Stomach (tissue), 9 donors: Measurements from ENCODE around the gene ASB16. TPM values are rescaled to one million over a fixed set of nuclear protein-coding genes. Genes with fewer than 3 reads are reported as not detected.

Source experiments
- DNase-seq, 2 donors: peaks; one replicate each; pipeline versions ENCODE4 v3.0.0 to v3.0.0-alpha.2; 2013 to 2019
- H3K27ac ChIP-seq, 5 donors: fragments of 200-600 bp in 4 of 5; sonication (generic) in 4 of 5; one replicate each; pipeline ENCODE4 v1.5.1; 2013 to 2019; ENCODE audit warnings: mild to moderate bottlenecking in 1 of 5, moderate library complexity in 1 of 5
- H3K27me3 ChIP-seq, 3 donors: fragments of 200-600 bp; sonication (generic); one replicate each; pipeline ENCODE4 v1.5.1; 2017 to 2019; ENCODE audit warnings: mixed run types in 1 of 3
- H3K36me3 ChIP-seq, 4 donors: fragments of 200-600 bp; sonication (generic); 1 replicate in 3 of 4; 2 replicates in 1 of 4; pipeline ENCODE4 v1.5.1; 2016 to 2019
- H3K4me1 ChIP-seq, 4 donors: fragments of 200-600 bp; sonication (generic); one replicate each; pipeline ENCODE4 v1.5.1; 2016 to 2019
- H3K4me3 ChIP-seq, 4 donors: fragments of 200-600 bp; sonication (generic) in 3 of 4; one replicate each; pipeline ENCODE4 v1.5.1; 2016 to 2019; ENCODE audit warnings: mild to moderate bottlenecking in 1 of 4
- H3K9me3 ChIP-seq, 4 donors: fragments of 200-600 bp; sonication (generic); one replicate each; pipeline ENCODE4 v1.5.1; 2016 to 2019
- CTCF ChIP-seq, 7 experiments: fragments of 450-650 bp in 4 of 7; fragments of 200-600 bp in 3 of 7; sonication (generic) in 3 of 7; IDR thresholded peaks; one replicate each; pipeline ENCODE4 v1.5.1; 2016 to 2019; ENCODE audit warnings: antibody characterized with exemption in 7 of 7, control low read depth in 2 of 7, mild to moderate bottlenecking in 1 of 7
- EP300 ChIP-seq: sonication (generic); formaldehyde crosslinking; IDR thresholded peaks from one replicate; pipeline ENCODE4 v1.6.1; 2017; ENCODE audit warnings: antibody characterized with exemption
- POLR2A ChIP-seq, 4 donors: fragments of 450-650 bp; IDR thresholded peaks; one replicate each; pipeline ENCODE4 v1.6.1; 2016; ENCODE audit warnings: antibody characterized with exemption in 4 of 4, control low read depth in 2 of 4, mild to moderate bottlenecking in 1 of 4, moderate library complexity in 1 of 4
- POLR2AphosphoS5 ChIP-seq, 3 donors: sonication (generic); formaldehyde crosslinking; IDR thresholded peaks; one replicate each; pipeline ENCODE4 v1.6.1; 2016; ENCODE audit warnings: antibody characterized with exemption in 3 of 3
- WGBS, 5 donors: extraction: QIAGEN DNeasy Blood & Tissue Kit in 3 of 5; methylation state at CpG; one replicate each; pipeline versions ENCODE4 v1.1.5 to v1.1.7; 2013 to 2018; 5-methylcytosine and 5-hydroxymethylcytosine counted together
- intact Hi-C: fragments of 100-400 bp; cut with DNase I; formaldehyde crosslinking; loops from one replicate; pipeline ENCODE4 v1.15.1; 2023; ENCODE audit warnings: low total_unique reads
- polyA plus RNA-seq, 3 donors: library from polyadenylated mRNA; stranded (reverse); fragments of 200-250 nt; gene quantifications; one replicate each; pipeline ENCODE4 v1.2.3, GENCODE V29; 2013
- total RNA-seq, 5 donors: library from RNA; depleted of rRNA; stranded (reverse); fragments of >200 nt; gene quantifications; one replicate each; pipeline versions ENCODE4 v1.1.0 to v1.2.3, GENCODE V29; 2014 to 2016
- donor health status: healthy with polysubstance abuse.
- donor health status: Bipolar disorder and iron deficiency.
- donor health status: healthy.

ASB16 gene
- total and polyA plus RNA-seq, 8 donors: 0.30 to 0.73 (median 0.31) TPM; not detected in 5

GRCh38 chr17:44176257-44176656 lies 5.8 kb downstream of the ASB16 start:
- no peak overlapping the region for H3K4me3 ChIP-seq
- intact Hi-C loops: no loop called here

GRCh38 chr17:44176671-44177501 lies 6.4 kb downstream of the ASB16 start:
- intact Hi-C loops: no loop called here
- no peaks in the 10 kb centered on the region for H3K9me3 ChIP-seq
- H3K27ac ChIP-seq: no peak overlapping the region
- TF ChIP-seq CTCF (IDR thresholded peaks at IDR 0.05) (no peak), POLR2A (IDR thresholded peaks at IDR 0.05) (no peak), EP300 (no peak), POLR2AphosphoS5 (IDR thresholded peaks at IDR 0.05) (no peak)
- peaks cover 15 to 56% (median 51%) of the 10 kb centered on the region in 4 donors for H3K36me3 ChIP-seq
- H3K4me3 ChIP-seq: no peak overlapping the region
- no peaks in the 10 kb centered on the region for H3K27me3 ChIP-seq
- H3K4me1 ChIP-seq: peaks cover 0 to 7% (median 2%) of the 10 kb centered on the region in 4 donors
- no peak for DNase-seq
- WGBS, 5 donors: 91 to 96% (median 95%) methylated on average over 36 to 54 of the region's 54 CpGs

More at GRCh38 chr17:44176257-44176656, 5.8 kb downstream of the ASB16 start:
- Histone ChIP-seq H3K36me3 (peaks cover 12 to 51% (median 46%) of the 10 kb centered on the region in 4 donors), H3K27ac (no peak overlapping the region), H3K4me1 (peaks cover 0 to 13% (median 4%) of the 10 kb centered on the region in 4 donors), H3K9me3 (no peaks in the 10 kb centered on the region), H3K27me3 (no peaks in the 10 kb centered on the region)
- WGBS, 5 donors: 92 to 100% (median 100%) methylated on average over 1 of the region's 1 CpG
- TF ChIP-seq EP300: no peak
- no peak for DNase-seq

DNA sequence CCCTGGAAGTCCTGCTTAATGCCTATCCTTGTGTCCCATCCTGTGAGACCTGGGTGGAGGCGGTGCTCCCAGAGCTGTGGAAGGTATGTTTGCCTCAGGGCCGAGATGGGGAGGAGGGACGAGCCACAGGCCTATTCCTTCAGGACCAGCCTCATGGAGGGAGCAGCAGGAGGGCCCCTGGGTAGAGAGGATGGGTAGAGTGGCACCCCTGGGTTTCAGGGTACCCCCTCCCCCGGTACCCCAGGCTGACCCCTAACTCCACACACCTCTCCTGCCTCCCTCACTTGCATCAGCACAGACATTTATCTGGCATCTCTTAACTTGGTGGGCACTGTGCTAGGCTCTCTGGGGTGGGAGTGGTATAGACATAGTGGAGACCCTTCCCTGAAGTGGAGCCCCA lies 7.1 kb downstream of the ASB16 start:
- no peak for DNase-seq
- no peaks in the 10 kb centered on the region for H3K9me3 ChIP-seq
- no peak overlapping the region for H3K4me3 ChIP-seq
- no peaks in the 10 kb centered on the region for H3K27me3 ChIP-seq
- TF ChIP-seq POLR2A (IDR thresholded peaks at IDR 0.05) (no peak), POLR2AphosphoS5 (IDR thresholded peaks at IDR 0.05) (no peak), EP300 (no peak), CTCF (IDR thresholded peaks at IDR 0.05) (no peak)
- H3K36me3 ChIP-seq: peaks cover 20 to 63% (median 59%) of the 10 kb centered on the region in 4 donors
- 83 to 100% (median 95%) methylated on average over 1 to 4 of the region's 4 CpGs for WGBS, 5 donors
- intact Hi-C loops: no loop called here
- no peaks in the 10 kb centered on the region for H3K4me1 ChIP-seq
- no peak overlapping the region for H3K27ac ChIP-seq

GRCh38 chr17:44178133-44178532 lies 7.6 kb downstream of the ASB16 start:
- H3K4me1 ChIP-seq: no peaks in the 10 kb centered on the region
- H3K4me3 ChIP-seq: no peak overlapping the region
- no peaks in the 10 kb centered on the region for H3K9me3 ChIP-seq
- peaks cover 20 to 68% (median 63%) of the 10 kb centered on the region in 4 donors for H3K36me3 ChIP-seq
- WGBS, 5 donors: 83 to 95% (median 91%) methylated on average over 6 to 14 of the region's 14 CpGs
- H3K27me3 ChIP-seq: no peaks in the 10 kb centered on the region
- no peak overlapping the region for H3K27ac ChIP-seq
- DNase-seq: no peak
- intact Hi-C loops: no loop called here
- no peak for TF ChIP-seq CTCF (IDR thresholded peaks at IDR 0.05)
- no peak for TF ChIP-seq POLR2A (IDR thresholded peaks at IDR 0.05)
- TF ChIP-seq EP300: no peak
- TF ChIP-seq POLR2AphosphoS5 (IDR thresholded peaks at IDR 0.05): no peak

DNA sequence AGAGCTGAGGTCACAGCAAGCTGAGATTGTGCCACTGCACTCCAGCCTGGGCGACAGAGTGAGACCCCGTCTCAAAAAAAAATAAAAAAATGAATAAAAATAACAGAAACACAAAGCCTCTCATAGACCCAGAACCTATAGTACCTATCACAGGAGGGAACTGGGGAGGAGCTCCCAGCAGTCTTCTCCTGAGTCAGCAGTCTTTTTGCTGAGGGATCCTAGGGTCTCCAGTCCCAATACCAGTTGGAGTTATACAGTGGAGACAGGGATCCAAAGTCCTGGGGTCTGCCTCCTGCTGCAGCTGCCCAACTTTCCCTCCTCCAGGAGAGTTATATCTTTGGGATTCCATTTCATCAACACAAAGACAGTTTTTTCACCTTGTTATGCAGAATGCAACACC lies 12.5 kb downstream of the ASB16 start:
- TF ChIP-seq CTCF (IDR thresholded peaks at IDR 0.05) (no peak), POLR2A (IDR thresholded peaks at IDR 0.05) (no peak), EP300 (no peak), POLR2AphosphoS5 (IDR thresholded peaks at IDR 0.05) (no peak)
- intact Hi-C loops: no loop called here
- 90 to 100% (median 94%) methylated on average over 2 of the region's 2 CpGs for WGBS, 5 donors

More for the DNA sequence above, 12.5 kb downstream of the ASB16 start:
- Histone ChIP-seq H3K9me3 (no peaks in the 10 kb centered on the region), H3K27ac (no peak overlapping the region), H3K4me1 (peaks cover 22 to 36% (median 27%) of the 10 kb centered on the region in 4 donors), H3K36me3 (peaks cover 8 to 38% (median 33%) of the 10 kb centered on the region in 4 donors), H3K4me3 (no peak overlapping the region), H3K27me3 (no peaks in the 10 kb centered on the region)
- no peak for DNase-seq
